Astrocyte (in vitro differentiated cells and primary cell): ENCODE data around the gene PNPLA6. TPM values are rescaled to one million over a fixed set of nuclear protein-coding genes. Genes with fewer than 3 reads are reported as not detected.

ENCODE experiments used
- DNase-seq: peaks from one replicate; pipeline ENCODE4 v3.0.0-alpha.2; 2010; ENCODE audit warnings: low read depth
- FAIRE-seq: peaks from 2 replicates; lab custom pipeline; 2011; peaks lifted over from hg19 to GRCh38; lab: Jason Lieb, UNC
- H2AFZ ChIP-seq: 2 replicates; pipeline ENCODE4 v1.6.0; 2012; ENCODE audit warnings: low read depth, low read length, inconsistent platforms
- H3K27ac ChIP-seq: 2 replicates; pipeline ENCODE4 v1.5.1; 2011; ENCODE audit warnings: low read depth, low read length, inconsistent platforms
- H3K27me3 ChIP-seq: 2 replicates; pipeline ENCODE4 v1.6.0; 2011; ENCODE audit warnings: low read length, inconsistent platforms; ENCODE audit not compliant: insufficient read depth
- H3K36me3 ChIP-seq: 2 replicates; pipeline ENCODE4 v1.5.1; 2011; ENCODE audit warnings: low read length, inconsistent platforms; ENCODE audit not compliant: insufficient read depth
- H3K4me1 ChIP-seq: 2 replicates; pipeline ENCODE4 v1.5.1; 2011; ENCODE audit warnings: low read length, inconsistent platforms; ENCODE audit not compliant: insufficient read depth
- H3K4me2 ChIP-seq: 2 replicates; pipeline ENCODE4 v1.6.0; 2012; ENCODE audit warnings: low read length, inconsistent platforms
- H3K4me3 ChIP-seq: 2 replicates; pipeline ENCODE4 v1.5.1; 2011; ENCODE audit warnings: low read depth, mild to moderate bottlenecking, low read length, inconsistent platforms; ENCODE audit not compliant: insufficient read depth
- H3K79me2 ChIP-seq: 2 replicates; pipeline ENCODE4 v1.6.0; 2012; ENCODE audit warnings: mild to moderate bottlenecking, low read length, inconsistent platforms; ENCODE audit not compliant: insufficient read depth
- H3K9ac ChIP-seq: 2 replicates; pipeline ENCODE4 v1.6.0; 2012; ENCODE audit warnings: mild to moderate bottlenecking, low read length, inconsistent platforms
- H3K9me3 ChIP-seq: 2 replicates; pipeline ENCODE4 v1.5.1; 2012; ENCODE audit warnings: low read depth, mild to moderate bottlenecking, low read length, inconsistent platforms; ENCODE audit not compliant: insufficient read depth
- H4K20me1 ChIP-seq: 2 replicates; pipeline ENCODE4 v1.6.0; 2012; ENCODE audit warnings: low read length, inconsistent platforms; ENCODE audit not compliant: insufficient read depth
- H3K27ac Mint-ChIP-seq: one replicate; pipeline ENCODE4 v1.8.0; 2021; ENCODE audit warnings: mild to moderate bottlenecking, mixed read lengths; ENCODE audit not compliant: unreplicated experiment
- H3K27me3 Mint-ChIP-seq: one replicate; pipeline ENCODE4 v1.8.0; 2021; ENCODE audit warnings: low read depth, mixed read lengths; ENCODE audit not compliant: unreplicated experiment
- H3K36me3 Mint-ChIP-seq: one replicate; pipeline ENCODE4 v1.8.0; 2021; ENCODE audit warnings: low read depth, mixed read lengths; ENCODE audit not compliant: unreplicated experiment
- H3K4me1 Mint-ChIP-seq: one replicate; pipeline ENCODE4 v1.8.0; 2021; ENCODE audit warnings: low read depth, mixed read lengths; ENCODE audit not compliant: unreplicated experiment
- H3K4me3 Mint-ChIP-seq: one replicate; pipeline ENCODE4 v1.8.0; 2021; ENCODE audit warnings: mild to moderate bottlenecking, moderate library complexity, mixed read lengths; ENCODE audit not compliant: unreplicated experiment
- H3K9me3 Mint-ChIP-seq: one replicate; pipeline ENCODE4 v1.8.0; 2021; ENCODE audit warnings: mild to moderate bottlenecking, mixed read lengths; ENCODE audit not compliant: unreplicated experiment
- CTCF ChIP-seq: IDR thresholded peaks from 2 replicates; pipeline ENCODE4 v1.5.1; 2011; ENCODE audit warnings: low read depth, mild to moderate bottlenecking, inconsistent platforms, low read length, moderate library complexity; ENCODE audit not compliant: insufficient read depth
- EZH2 ChIP-seq: IDR thresholded peaks from 2 replicates; pipeline ENCODE4 v1.6.1; 2012; ENCODE audit warnings: mild to moderate bottlenecking, low read length, inconsistent platforms; ENCODE audit not compliant: insufficient read depth
- total RNA-seq: library from RNA; stranded (reverse); gene quantifications from 2 replicates; pipeline ENCODE4 v1.2.1, GENCODE V29; 2021

PNPLA6 gene
- total RNA-seq, 1 donor from 2014 or later = 90.2 TPM

- peaks cover 21% of the 10 kb centered on the region for H3K27me3 ChIP-seq
Measured at GRCh38 chr19:7596211-7596937, 60.9 kb downstream of the PNPLA6 start.

GRCh38 chr19:7597689-7598088 lies 62.2 kb downstream of the PNPLA6 start:
- H3K27me3 ChIP-seq = peaks cover 21% of the 10 kb centered on the region
- peak overlapping the region; percentile 79 for H3K4me3 Mint-ChIP-seq

More at GRCh38 chr19:7596211-7596937, 60.9 kb downstream of the PNPLA6 start:
- no peak overlapping the region for H3K27ac ChIP-seq
- H3K9me3 ChIP-seq = no peaks in the 10 kb centered on the region
- H3K27me3 Mint-ChIP-seq = peaks cover 27% of the 10 kb centered on the region
- peak overlapping the region; percentile 73 for H3K4me3 Mint-ChIP-seq
- no peaks in the 10 kb centered on the region for H4K20me1 ChIP-seq
- no peak for TF ChIP-seq CTCF
- TF ChIP-seq EZH2 = peak; percentile 95
- H3K79me2 ChIP-seq = no peaks in the 10 kb centered on the region
- no peak overlapping the region for H3K9ac ChIP-seq
- DNase-seq (no peak), FAIRE-seq (no peak)
- H3K36me3 Mint-ChIP-seq = no peaks in the 10 kb centered on the region
- no peak overlapping the region for H3K4me2 ChIP-seq
- no peaks in the 10 kb centered on the region for H3K9me3 Mint-ChIP-seq
- H3K27ac Mint-ChIP-seq = no peak overlapping the region
- no peaks in the 10 kb centered on the region for H3K4me1 Mint-ChIP-seq
- H3K36me3 ChIP-seq = no peaks in the 10 kb centered on the region
- no peak overlapping the region for H2AFZ ChIP-seq
- no peaks in the 10 kb centered on the region for H3K4me1 ChIP-seq
- no peak overlapping the region for H3K4me3 ChIP-seq

More at GRCh38 chr19:7597689-7598088, 62.2 kb downstream of the PNPLA6 start:
- H3K4me1 Mint-ChIP-seq = no peaks in the 10 kb centered on the region
- Histone ChIP-seq H3K27ac (no peak overlapping the region), H3K36me3 (no peaks in the 10 kb centered on the region), H3K79me2 (no peaks in the 10 kb centered on the region), H3K9me3 (no peaks in the 10 kb centered on the region), H3K4me3 (no peak overlapping the region), H3K4me2 (no peak overlapping the region), H3K9ac (no peak overlapping the region), H2AFZ (no peak overlapping the region), H4K20me1 (no peaks in the 10 kb centered on the region), H3K4me1 (no peaks in the 10 kb centered on the region)
- H3K27me3 Mint-ChIP-seq = peaks cover 27% of the 10 kb centered on the region
- H3K36me3 Mint-ChIP-seq = no peaks in the 10 kb centered on the region
- TF ChIP-seq CTCF (no peak), EZH2 (no peak)
- H3K9me3 Mint-ChIP-seq = no peaks in the 10 kb centered on the region
- H3K27ac Mint-ChIP-seq = peak overlapping the region; percentile 18
- no peak for DNase-seq
- FAIRE-seq = no peak
